Astrocyte of the cerebellum (primary cell): Measurements from ENCODE around the gene KNCN.

ENCODE experiments used
- DNase-seq: peaks from one replicate; pipeline ENCODE4 v3.0.0-alpha.2; 2011; ENCODE audit warnings: low read depth
- H3K4me3 ChIP-seq: 2 replicates; pipeline ENCODE4 v1.5.1; 2011; ENCODE audit warnings: mild to moderate bottlenecking, low read depth, low read length, moderate library complexity
- in situ Hi-C: cut with HindIII; loops from 2 replicates; pipeline ENCODE4 v1.10.0; 2017; ENCODE audit warnings: low sequenced_read_pairs
- TF ChIP-seq, protein P1 (sequence below): IDR thresholded peaks from 2 replicates; pipeline ENCODE4 v1.5.1; 2012; ENCODE audit warnings: low read length, low read depth, moderate library complexity, mild to moderate bottlenecking; ENCODE audit errors: missing control alignments

Gene KNCN

DNA sequence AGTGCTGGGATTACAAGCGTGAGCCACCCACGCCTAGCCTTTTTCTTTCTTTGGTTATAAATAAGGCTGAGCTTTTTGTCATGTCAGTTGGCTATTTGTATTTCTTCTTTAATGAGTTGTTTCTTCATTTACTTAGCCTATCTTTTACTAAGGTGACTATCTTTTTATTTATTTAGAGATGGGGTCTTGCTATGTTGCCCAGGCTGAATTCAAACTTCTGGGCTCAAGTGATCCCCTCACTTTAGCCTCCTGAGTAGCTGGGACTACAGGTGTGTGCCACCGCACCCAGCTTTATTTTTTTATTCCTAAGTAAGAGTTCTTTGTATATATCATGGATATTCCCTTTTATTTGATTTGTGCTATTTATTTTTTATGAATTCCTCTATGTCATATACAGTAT is 49.9 kb downstream of the KNCN start:
- TF ChIP-seq, protein P1, sequence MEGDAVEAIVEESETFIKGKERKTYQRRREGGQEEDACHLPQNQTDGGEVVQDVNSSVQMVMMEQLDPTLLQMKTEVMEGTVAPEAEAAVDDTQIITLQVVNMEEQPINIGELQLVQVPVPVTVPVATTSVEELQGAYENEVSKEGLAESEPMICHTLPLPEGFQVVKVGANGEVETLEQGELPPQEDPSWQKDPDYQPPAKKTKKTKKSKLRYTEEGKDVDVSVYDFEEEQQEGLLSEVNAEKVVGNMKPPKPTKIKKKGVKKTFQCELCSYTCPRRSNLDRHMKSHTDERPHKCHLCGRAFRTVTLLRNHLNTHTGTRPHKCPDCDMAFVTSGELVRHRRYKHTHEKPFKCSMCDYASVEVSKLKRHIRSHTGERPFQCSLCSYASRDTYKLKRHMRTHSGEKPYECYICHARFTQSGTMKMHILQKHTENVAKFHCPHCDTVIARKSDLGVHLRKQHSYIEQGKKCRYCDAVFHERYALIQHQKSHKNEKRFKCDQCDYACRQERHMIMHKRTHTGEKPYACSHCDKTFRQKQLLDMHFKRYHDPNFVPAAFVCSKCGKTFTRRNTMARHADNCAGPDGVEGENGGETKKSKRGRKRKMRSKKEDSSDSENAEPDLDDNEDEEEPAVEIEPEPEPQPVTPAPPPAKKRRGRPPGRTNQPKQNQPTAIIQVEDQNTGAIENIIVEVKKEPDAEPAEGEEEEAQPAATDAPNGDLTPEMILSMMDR = no peak
- no peak for DNase-seq
- in situ Hi-C loops = loop anchor here (10.0 kb wide), 1 partner anchor 67 kb away; no protein-coding TSS in a partner anchor

DNA sequence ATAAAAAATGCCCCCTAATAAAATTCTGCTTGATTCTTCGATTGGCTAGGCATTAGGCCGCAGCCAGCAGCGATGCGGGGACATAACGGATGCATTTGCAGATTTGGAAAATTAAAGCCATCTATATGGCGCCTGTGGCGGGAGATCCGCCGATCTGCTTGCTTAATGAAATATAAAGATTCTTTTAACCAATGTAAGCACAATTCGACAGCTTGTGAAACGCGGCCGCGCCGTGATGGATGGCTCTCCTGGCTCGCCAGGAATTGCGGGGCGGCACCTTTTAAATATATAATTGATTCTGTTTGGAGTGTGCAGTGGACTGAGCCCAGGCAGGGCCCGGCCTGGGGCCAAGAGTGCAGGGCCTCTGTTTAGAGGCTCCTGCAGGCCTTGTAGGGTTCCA is 53.8 kb downstream of the KNCN start:
- TF ChIP-seq, protein P1 = no peak
- in situ Hi-C loops = no loop called here
- no peak overlapping the region for H3K4me3 ChIP-seq
- DNase-seq = no peak

More for the DNA sequence above, 49.9 kb downstream of the KNCN start:
- H3K4me3 ChIP-seq = no peak overlapping the region

DNA sequence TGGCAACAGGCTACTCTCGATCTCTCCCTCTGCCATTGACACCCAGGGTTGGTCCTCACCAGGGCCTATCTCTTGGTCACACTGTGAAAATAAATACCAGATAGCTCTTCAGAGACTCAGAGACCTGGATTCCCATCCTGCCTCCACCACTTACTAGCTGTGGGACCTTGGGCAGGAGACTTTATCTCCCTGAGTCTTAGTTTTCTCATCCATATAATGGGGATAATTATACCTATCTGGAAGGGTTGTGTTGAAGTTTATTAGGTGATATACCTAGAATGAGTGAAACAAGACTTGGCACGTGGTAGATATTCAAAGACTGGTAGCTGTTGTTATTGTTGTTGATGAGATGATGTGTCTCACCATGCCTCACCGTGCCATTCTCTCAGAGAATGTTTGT is 54.4 kb downstream of the KNCN start:
- in situ Hi-C loops = no loop called here
- no peak for DNase-seq
- H3K4me3 ChIP-seq = no peak overlapping the region
- TF ChIP-seq, protein P1 = no peak

DNA sequence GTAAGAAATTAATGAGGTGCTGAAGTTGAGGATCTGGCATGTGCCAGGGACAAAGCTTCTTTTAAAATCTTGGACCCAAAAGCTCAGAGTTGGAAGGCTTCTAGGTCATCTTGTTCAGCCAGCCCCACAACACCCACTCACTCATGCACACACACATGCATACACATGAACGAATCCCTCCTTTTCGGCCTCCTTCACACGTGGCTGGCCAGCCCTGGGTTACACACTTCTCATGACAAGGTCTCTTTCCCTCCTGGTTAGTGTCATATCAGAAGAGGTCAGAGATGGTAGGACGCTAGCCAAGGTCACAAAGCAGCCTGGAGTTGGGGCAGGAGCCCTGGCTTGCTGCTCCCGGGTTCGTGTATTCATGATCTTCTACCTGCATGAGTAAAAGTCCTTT is 54.9 kb downstream of the KNCN start:
- in situ Hi-C loops = no loop called here
- no peak overlapping the region for H3K4me3 ChIP-seq
- DNase-seq = no peak
- TF ChIP-seq, protein P1 = no peak

DNA sequence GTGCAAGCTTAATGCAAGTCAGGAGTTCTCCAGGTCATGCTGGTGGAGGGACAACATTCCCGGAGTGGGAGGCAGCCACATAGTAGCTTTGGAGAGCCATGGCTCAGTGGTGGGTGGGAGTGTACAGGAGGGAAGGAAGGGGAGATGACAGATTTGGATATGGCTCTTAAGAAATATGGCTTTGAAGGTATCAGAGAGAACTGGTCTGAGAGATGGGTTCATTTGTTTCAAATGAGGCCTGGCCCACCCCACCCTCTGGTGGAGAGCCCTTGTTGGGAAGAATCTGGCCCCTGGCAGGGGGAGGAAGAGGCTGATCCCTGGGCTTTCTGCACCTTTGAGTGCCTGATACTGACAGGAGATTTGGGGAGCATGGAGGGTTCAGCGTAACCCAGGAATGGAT is 55.7 kb downstream of the KNCN start:
- TF ChIP-seq, protein P1 = no peak
- in situ Hi-C loops = no loop called here
- no peak overlapping the region for H3K4me3 ChIP-seq
- no peak for DNase-seq
